Activated CD4-positive, CD25-positive, alpha-beta regulatory T cell treated with anti-CD3 and anti-CD28 coated beads, Interleukin-2, amount 50 U/mL, for 16 hours (primary cell): ENCODE measurements around the gene ZBED4.
A peak's percentile ranks its signal among the peaks of the same experiment; 100 is the strongest.

Source experiments
- DNase-seq: peaks from one replicate; pipeline ENCODE4 v3.0.0-alpha.2; 2020; ENCODE audit warnings: low read depth, low spot score

ZBED4 gene

GRCh38 chr22:49903322-49904039 is 49.8 kb downstream of the ZBED4 start:
- DNase-seq = no peak

GRCh38 chr22:49904040-49904369 is 50.4 kb downstream of the ZBED4 start:
- no peak for DNase-seq

- DNase-seq = no peak
Observed at GRCh38 chr22:49905465-49905864, 51.8 kb downstream of the ZBED4 start.

DNA sequence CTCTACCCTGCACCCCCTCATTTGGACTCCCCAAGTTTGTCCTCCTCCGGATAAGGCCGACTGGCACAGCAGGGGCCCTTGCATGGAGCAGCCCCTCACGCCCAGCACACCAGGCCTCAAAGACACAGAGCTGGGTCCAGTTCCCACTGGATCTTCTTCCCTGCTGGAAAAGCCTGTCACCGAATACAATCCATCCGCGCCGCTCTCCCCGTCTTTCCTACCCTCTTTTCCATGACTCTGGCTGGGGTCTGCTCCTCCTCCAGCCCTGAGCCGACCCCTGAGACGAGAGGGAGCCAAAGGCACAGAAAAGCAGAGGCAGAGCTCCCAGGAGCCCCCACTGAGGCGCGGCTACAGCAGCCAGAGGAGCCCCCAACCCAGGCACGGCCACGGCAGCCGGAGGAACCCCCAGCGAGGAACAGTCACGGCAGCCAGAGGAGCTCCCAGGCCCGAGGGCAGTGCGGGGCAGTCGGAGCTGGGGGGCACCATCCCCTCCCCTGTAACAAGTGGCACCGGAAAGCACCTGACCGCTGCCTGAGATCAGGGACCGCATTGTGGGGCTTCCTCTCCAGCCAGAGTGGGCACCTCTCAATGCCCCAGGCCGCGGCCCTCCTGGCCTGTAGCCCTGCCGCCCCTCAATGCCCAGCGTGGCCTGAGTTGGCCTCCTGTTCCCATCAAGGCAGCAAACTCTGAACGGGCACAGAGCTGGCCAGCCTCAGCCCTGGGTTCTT is 52.6 kb downstream of the ZBED4 start:
- no peak for DNase-seq

GRCh38 chr22:49906799-49907290 is 53.2 kb downstream of the ZBED4 start:
- no peak for DNase-seq

GRCh38 chr22:49907807-49908206 is 54.2 kb downstream of the ZBED4 start:
- no peak for DNase-seq

- no peak for DNase-seq
Observed at GRCh38 chr22:49909476-49910205, 56.0 kb downstream of the ZBED4 start.

- no peak for DNase-seq
Observed at GRCh38 chr22:49910229-49911155, 56.8 kb downstream of the ZBED4 start.

GRCh38 chr22:49911881-49912625 is 58.4 kb downstream of the ZBED4 start:
- no peak for DNase-seq

- no peak for DNase-seq
Observed at GRCh38 chr22:49913026-49913425, 59.4 kb downstream of the ZBED4 start.

DNA sequence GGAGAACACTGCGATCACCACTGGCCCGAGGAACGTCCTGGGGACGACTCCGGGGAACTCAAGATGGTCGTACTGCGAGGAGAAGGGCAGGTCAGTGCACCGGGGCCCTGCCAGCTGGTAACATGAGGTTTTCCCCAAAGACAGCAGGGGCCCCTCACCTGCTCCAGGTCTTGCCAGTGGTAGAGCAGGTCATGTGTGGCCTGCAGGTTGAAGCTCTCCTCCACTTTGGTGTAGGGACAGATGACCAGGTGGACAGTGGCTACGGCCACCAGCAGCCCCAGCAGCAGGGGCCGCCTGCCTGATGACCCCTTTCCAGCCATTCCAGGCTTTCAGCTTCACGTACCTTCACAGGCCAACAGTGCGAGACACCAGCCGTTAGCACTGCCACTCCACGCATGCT is 59.8 kb downstream of the ZBED4 start:
- no peak for DNase-seq

DNA sequence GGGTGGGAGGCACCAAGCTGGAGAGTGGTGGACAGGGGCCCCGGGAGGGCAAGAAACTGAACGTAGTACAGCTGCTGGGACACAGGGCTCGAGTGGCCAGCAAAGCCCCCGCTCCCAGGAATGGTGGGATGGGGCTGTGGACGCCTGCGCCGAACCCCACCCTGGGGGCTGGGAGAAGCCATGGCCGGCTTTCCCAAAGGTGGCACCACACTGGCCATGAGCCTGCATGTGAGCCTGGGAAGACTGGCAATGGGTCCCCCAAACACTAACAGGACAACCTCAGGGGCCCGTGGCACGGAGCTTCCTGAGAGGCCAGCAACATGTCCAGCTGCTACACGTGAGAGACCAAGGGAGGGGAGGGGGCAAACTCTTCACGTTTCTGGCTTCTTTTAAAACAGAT is 60.6 kb downstream of the ZBED4 start:
- DNase-seq = no peak

GRCh38 chr22:49915610-49916009 is 62.0 kb downstream of the ZBED4 start:
- no peak for DNase-seq

GRCh38 chr22:49916831-49917230 is 63.2 kb downstream of the ZBED4 start:
- DNase-seq = no peak

GRCh38 chr22:49917974-49918910 is 64.6 kb downstream of the ZBED4 start, which contains the start of the genes ALG12 and CRELD2:
Gene ALG12 (minus strand): TSS chr22:49918438. CDS start chr22:49913765, 4,673 bp downstream.
Gene CRELD2 (plus strand): TSS chr22:49918634. CDS start chr22:49918770, 136 bp downstream.
- DNase-seq = peak; percentile 97

- DNase-seq = no peak
Observed at GRCh38 chr22:49918911-49919881, 65.6 kb downstream of the ZBED4 start.

- DNase-seq = no peak
Observed at GRCh38 chr22:49920859-49921258, 67.2 kb downstream of the ZBED4 start.
